ENCODE measurements around the gene TUBB6.

TUBB6 gene

DNA sequence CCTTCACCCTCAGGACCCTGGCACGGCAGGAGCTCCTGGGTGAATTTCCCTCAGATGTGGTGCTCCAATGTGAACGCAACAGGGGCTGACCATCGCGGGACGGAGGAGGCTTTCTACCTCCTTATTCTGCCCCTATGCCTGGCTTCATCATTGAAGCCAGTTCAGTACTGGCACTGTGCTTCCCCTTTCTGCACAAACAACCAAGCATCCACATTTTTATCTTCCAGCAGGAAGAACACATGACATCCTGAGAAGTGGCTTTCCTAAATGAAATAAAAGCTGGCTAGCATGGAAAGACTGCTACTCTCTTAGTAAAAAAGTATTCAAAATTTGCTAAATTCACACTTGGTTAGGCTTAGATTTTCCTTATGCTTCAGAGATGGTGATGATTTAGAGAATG, 44.1 kb downstream of the TUBB6 start:
- Histone ChIP-seq H3K9me3 (ENCODE audit: severe bottlenecking) (no peaks in the 10 kb centered on the region), H3K36me3 (peaks cover 82% of the 10 kb centered on the region), H3K27me3 (ENCODE audit: insufficient read depth, low read depth, severe bottlenecking) (no peaks in the 10 kb centered on the region), H3K27ac (no peak overlapping the region), H3K4me3 (ENCODE audit: low read depth, low read length) (no peak overlapping the region)
- TF ChIP-seq, protein P1, sequence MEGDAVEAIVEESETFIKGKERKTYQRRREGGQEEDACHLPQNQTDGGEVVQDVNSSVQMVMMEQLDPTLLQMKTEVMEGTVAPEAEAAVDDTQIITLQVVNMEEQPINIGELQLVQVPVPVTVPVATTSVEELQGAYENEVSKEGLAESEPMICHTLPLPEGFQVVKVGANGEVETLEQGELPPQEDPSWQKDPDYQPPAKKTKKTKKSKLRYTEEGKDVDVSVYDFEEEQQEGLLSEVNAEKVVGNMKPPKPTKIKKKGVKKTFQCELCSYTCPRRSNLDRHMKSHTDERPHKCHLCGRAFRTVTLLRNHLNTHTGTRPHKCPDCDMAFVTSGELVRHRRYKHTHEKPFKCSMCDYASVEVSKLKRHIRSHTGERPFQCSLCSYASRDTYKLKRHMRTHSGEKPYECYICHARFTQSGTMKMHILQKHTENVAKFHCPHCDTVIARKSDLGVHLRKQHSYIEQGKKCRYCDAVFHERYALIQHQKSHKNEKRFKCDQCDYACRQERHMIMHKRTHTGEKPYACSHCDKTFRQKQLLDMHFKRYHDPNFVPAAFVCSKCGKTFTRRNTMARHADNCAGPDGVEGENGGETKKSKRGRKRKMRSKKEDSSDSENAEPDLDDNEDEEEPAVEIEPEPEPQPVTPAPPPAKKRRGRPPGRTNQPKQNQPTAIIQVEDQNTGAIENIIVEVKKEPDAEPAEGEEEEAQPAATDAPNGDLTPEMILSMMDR (IDR thresholded peaks at IDR 0.05; ENCODE audit: low read depth, low read length), result no peak
- DNase-seq, result no peak

- no peak for DNase-seq
- peaks cover 87% of the 10 kb centered on the region for H3K36me3 ChIP-seq
- TF ChIP-seq, protein P1 (IDR thresholded peaks at IDR 0.05; ENCODE audit: low read depth, low read length), result no peak
Measured at GRCh38 chr18:12359515-12359927, 51.5 kb downstream of the TUBB6 start.

GRCh38 chr18:12361770-12362378, 53.8 kb downstream of the TUBB6 start:
- DNase-seq, result no peak
- no peaks in the 10 kb centered on the region for H3K9me3 ChIP-seq (ENCODE audit: severe bottlenecking)
- peaks cover 89% of the 10 kb centered on the region for H3K36me3 ChIP-seq
- H3K4me3 ChIP-seq (ENCODE audit: low read depth, low read length), result no peak overlapping the region
- H3K27ac ChIP-seq, result no peak overlapping the region
- TF ChIP-seq, protein P1 (IDR thresholded peaks at IDR 0.05; ENCODE audit: low read depth, low read length), result no peak
- H3K27me3 ChIP-seq (ENCODE audit: insufficient read depth, low read depth, severe bottlenecking), result no peaks in the 10 kb centered on the region

More at GRCh38 chr18:12359515-12359927, 51.5 kb downstream of the TUBB6 start:
- Histone ChIP-seq H3K9me3 (ENCODE audit: severe bottlenecking) (no peaks in the 10 kb centered on the region), H3K4me3 (ENCODE audit: low read depth, low read length) (no peak overlapping the region), H3K27me3 (ENCODE audit: insufficient read depth, low read depth, severe bottlenecking) (no peaks in the 10 kb centered on the region), H3K27ac (no peak overlapping the region)

GRCh38 chr18:12362473-12363174, 54.6 kb downstream of the TUBB6 start:
- Histone ChIP-seq H3K9me3 (ENCODE audit: severe bottlenecking) (no peaks in the 10 kb centered on the region), H3K36me3 (peaks cover 89% of the 10 kb centered on the region), H3K4me3 (ENCODE audit: low read depth, low read length) (no peak overlapping the region), H3K27ac (no peak overlapping the region), H3K27me3 (ENCODE audit: insufficient read depth, low read depth, severe bottlenecking) (no peaks in the 10 kb centered on the region)
- TF ChIP-seq, protein P1 (IDR thresholded peaks at IDR 0.05; ENCODE audit: low read depth, low read length), result no peak
- no peak for DNase-seq

GRCh38 chr18:12366379-12366778, 58.3 kb downstream of the TUBB6 start:
- TF ChIP-seq, protein P1 (IDR thresholded peaks at IDR 0.05; ENCODE audit: low read depth, low read length), result no peak
- Histone ChIP-seq H3K4me3 (ENCODE audit: low read depth, low read length) (no peak overlapping the region), H3K9me3 (ENCODE audit: severe bottlenecking) (no peaks in the 10 kb centered on the region), H3K36me3 (peaks cover 75% of the 10 kb centered on the region), H3K27me3 (ENCODE audit: insufficient read depth, low read depth, severe bottlenecking) (no peaks in the 10 kb centered on the region), H3K27ac (no peak overlapping the region)
- DNase-seq, result no peak

Measured in WERI-Rb-1 (cell line).